T47D (cell line): ENCODE results near the gene ZCCHC7.
"Not testable (repeated sequence)": the region's sequence is repeated elsewhere in the genome, so short reads cannot be mapped to it uniquely, and the experiment has no call there.

Experiments used
- DNase-seq, 2 experiments: peaks; one replicate each; pipeline versions ENCODE4 v3.0.0 to v3.0.0-alpha.2; 2011 to 2012; ENCODE audit warnings: low read depth in 1 of 2, low spot score in 1 of 2
- JUND ChIP-seq: IDR thresholded peaks from 2 replicates; pipeline ENCODE4 v1.6.1; 2012; ENCODE audit warnings: low read depth
- in situ Hi-C: cut with HindIII; loops from 2 replicates; pipeline ENCODE4 v1.10.0; 2016; ENCODE audit warnings: low sequenced_read_pairs, low pct_unique_long_range_greater_than_20kb

Gene ZCCHC7

DNA sequence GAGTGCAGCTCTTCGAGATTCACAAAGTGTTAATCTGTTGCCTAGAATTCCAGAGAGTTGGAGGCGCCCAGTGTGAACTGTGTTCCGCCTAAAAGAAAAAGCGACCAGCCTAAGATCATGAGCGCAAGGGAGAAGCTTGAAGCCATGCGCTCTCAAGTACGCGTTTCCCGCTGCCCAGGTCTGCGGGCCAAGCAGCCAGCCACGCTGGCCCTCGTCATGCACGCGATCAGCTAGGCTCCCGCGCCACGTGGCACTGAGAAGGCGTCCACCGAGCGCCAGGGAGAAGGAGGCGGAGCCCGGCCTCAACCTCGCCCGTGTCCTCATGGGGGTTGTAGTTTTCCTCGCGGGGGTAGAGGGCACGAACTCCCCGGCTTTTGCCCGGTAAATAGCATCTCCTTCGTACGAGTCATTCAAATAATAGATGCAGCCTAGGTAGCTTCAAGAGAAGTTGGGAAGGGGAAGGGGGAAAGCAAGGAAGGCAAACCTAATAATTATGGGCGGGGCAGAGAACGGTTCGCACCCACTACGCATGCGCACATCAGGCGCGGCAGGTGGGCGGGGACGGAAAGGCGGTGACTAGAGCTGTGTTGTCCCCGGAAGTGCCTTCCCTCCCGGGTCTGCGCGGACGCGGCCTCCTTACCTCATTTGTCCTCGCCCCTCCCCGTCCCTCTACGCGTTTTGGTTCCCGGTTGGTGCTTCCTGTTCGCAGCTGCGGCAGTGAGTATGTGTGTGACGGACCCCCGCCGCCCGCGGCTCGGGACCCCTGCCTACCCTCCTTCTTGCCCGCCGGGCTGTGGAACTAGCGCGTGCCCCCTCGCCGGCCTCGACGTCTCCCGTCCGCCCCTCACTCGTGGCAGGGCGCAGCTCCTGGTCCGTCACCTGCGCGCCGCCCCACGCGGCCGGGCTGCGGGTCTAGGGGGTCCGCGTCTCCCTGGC is at the start of gene ZCCHC7:
Gene ZCCHC7, plus strand, starts transcription at position 668 of the 936 bp plus-strand sequence.
- no peak for TF ChIP-seq JUND
- in situ Hi-C loops, result no loop called here
- peak; percentile 83 to 94 for DNase-seq

DNA sequence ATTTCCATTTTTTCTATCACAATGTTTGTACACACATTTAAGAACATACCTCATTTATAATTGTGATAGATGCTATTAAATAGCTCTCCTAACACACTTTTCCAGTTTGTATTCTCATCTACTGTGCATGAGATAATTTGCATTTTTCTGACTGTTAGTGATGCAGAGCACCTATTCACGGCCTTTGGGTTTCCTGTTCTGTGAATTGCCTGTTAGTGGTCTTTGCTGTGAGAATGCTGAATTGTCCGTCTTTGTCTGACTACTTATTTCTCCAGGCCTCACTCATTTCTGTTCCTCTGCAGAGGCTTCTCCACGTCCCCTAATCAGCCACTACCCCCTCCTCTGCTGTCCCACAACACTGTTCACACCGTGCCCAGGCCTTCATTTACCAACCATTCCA is 45.6 kb upstream of the ZCCHC7 start:
- in situ Hi-C loops, DNase-seq: not testable (repeated sequence)

DNA sequence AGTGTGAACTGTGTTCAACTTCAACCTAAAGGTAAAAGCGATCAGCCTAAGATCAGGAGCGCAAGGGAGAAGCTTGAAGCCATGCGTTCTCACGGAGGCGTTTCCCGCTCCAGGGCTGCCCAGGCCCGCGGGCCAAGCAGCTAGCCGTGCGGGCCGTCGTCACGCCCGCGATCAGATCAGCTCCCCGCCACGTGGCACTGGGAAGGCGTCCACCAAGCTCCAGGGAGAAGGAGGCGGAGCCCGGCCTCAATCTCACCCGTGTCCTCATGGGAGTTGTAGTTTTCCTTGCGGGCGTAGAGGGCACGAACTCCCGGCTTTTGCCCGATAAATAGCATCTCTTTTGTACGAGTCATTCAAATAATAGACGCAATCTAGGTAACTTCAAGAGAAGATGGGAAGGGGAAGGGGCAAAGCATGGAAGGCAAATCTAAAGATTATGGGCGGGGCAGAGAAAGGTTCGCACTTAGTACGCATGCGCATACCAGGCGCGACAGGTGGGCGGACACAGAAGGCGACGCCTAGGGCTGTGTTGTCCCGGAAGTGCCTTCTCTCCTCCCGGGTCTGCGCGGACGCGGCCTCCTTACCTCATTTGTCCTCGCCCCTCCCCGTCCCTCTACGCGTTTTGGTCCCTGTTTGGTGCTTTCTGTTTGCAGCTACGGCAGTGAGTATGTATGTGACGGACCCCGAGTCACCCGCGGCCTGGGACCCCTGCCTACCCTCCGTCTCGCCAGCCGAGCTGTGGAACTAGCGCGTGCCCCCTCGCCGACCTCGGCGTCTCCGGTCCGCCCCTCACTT is 40.8 kb upstream of the ZCCHC7 start:
- in situ Hi-C loops, result no loop called here
- no peak for TF ChIP-seq JUND
- DNase-seq, result peak; percentile 65 to 94

DNA sequence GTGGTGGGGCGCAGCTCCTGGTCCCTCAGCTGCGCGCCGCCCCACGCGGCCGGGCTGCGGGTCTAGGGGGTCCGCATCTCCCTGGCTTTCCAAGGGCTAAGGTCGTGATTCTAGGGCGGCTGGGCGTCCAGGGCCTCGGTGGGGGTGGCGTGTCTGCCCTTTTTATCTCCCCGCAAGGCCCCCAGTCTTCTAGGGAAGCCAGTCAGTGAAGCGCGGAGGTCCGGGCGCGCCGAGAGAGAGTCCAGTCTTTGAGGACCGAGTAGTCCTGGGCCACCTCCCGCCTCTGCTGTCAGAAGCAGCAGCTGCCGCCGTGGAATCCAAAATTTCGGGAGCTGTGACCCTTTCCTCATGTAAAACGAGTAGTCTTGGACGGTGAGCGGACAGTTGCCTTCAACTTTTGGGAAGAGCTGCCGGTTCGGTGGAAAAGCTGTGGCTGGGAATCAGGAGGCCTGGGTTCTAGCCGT is 40.2 kb upstream of the ZCCHC7 start:
- in situ Hi-C loops, result not testable (repeated sequence)
- peak in 1 of 2 experiments; percentile 10 for DNase-seq

DNA sequence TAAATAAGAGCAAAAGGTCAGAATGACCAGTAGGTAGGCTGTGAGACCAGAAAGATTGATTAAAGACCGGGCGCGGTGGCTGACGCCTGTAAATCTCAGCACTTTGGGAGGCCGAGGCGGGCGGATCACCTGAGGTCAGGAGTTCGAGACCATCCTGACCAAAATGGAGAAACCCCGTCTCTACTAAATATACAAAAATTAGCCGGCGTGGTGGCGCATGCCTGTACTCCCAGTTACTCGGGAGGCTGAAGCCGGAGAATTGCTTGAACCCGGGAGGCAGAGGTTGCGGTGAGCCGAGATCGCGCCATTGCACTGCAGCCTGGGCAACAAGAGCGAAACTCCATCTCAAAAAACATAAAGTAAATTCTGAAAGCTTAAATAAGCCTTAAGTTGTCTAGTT is 38.9 kb upstream of the ZCCHC7 start:
- in situ Hi-C loops, DNase-seq: not testable (repeated sequence)

DNA sequence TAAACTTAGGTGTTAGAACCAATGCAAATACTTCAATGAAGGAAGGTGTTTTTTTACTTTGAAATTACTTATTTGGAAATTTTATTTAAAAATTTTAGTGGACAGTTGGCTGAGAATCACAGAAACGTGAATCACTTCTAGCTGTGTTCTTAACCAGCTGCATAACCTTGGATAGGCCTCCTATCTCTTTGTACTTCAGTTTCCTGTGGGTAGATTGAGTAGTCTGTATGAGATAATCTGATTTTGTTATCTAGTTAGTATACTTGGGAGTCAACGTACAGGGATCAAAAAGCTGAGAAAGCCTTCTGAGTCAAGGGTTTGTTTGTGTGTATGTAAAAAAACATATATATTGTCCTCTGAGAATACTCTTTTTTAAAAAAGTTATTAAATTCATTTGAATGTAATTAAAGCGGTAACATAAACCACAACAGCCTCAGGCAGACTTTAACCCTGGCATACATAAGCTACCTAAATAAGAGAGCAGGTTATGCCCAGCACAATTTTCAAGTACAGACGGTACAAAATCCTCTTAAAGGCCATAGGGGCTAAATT is 38.1 kb upstream of the ZCCHC7 start:
- in situ Hi-C loops, result no loop called here
- DNase-seq, result no peak
- TF ChIP-seq JUND, result no peak

DNA sequence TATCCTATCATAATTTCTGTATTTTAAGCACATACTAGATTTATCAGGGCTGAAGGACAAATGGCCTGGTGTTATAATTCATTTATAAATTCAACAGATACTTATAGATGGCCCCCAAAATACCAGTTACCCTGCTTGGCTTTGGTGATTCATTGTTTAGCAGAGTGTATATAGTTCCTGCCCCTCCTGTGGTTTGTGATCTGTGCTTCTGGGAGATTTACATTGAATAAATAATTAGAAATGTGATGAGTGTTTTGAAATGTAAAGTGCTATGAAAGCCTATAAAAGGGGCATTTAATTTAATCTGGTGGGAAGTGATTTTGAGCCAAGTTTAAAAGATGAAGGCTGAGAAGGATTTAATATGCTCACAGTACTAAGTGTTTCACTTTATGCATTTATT is 36.7 kb upstream of the ZCCHC7 start:
- no peak for DNase-seq
- in situ Hi-C loops, result no loop called here
- TF ChIP-seq JUND, result no peak

DNA sequence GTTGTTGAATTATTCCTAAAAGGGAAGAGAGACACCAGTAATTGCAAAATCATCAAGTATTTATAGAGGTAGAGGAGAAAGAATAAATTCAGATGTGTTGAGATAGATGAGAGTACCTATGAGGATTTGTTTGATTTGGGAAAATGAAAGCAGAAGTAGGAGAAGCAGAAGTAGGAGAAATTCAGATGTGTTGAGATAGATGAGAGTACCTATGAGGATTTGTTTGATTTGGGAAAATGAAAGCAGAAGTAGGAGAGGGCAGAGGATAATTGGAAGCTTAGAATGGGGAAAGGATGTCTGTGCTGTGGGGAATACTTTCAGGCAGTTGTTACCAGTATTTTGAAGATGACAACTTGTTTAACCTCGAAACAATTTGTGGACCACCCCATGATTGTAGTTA is 35.1 kb upstream of the ZCCHC7 start:
- in situ Hi-C loops, result no loop called here
- no peak for DNase-seq
- no peak for TF ChIP-seq JUND

DNA sequence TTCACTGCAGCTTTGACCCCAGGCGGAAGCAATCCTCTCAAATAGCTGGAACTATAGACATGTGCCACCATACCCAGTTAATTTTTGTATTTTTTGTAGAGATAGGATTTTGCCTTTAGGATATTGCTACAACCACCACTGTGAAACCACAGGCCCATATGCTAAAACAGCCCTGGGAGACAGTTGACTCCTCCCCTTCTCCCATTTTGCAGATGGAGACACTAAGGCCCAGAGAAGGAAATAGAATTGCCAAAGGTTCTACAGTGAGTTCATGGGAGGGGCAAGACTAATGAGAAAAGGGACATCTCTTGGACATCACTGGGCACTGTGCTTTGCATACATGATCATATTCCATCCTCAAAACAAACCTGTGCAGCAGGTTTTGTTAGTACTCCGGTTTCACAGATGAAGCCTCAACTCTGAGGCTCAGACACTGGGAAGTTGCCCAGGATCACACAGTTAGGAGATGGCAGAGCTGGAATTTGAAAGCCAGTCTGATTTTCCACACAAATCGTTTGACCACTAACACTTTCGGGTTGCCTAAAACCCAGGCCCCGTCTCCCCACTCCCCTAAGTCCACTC is 27.6 kb upstream of the ZCCHC7 start:
- in situ Hi-C loops, DNase-seq: not testable (repeated sequence)

DNA sequence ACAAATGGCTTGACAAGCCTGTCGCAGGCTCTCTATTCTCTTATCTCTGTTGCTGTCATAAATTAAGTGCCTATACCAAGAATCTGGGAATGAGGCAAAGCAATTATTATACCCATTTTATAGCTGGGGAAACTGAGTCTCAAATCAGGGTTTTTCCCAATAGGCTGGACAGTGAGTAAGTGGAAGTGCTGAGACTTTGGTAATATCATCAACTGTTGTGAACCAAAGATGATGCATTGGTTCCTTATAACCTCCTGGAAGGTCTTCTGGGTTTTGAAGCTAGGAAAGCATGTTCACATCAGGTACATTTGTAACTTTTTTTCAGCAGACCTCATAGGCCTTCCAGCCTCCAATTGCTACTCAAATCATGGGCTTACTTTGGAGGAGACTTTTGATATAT is 25.6 kb upstream of the ZCCHC7 start:
- DNase-seq, result no peak
- in situ Hi-C loops, result no loop called here
- no peak for TF ChIP-seq JUND

DNA sequence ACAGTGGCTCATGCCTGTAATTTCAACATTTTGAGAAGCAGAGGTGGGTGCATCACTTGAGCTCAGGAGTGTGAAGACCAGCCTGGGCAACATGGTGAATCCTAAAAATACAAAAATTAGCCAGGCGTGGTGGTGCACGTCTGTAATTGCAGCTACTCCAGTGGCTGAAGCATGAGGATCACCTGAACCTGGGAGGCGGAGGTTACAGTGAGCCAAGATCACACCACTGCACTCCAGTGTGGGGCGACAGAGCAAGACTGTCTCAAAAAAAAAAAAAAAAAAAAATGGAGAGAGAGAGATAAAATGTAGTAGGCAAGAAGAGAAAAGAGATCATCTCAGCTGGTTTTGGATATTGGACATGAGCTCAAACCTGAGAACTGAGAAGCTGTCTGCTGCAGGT is 23.7 kb upstream of the ZCCHC7 start:
- in situ Hi-C loops, result no loop called here
- no peak for TF ChIP-seq JUND
- no peak for DNase-seq

DNA sequence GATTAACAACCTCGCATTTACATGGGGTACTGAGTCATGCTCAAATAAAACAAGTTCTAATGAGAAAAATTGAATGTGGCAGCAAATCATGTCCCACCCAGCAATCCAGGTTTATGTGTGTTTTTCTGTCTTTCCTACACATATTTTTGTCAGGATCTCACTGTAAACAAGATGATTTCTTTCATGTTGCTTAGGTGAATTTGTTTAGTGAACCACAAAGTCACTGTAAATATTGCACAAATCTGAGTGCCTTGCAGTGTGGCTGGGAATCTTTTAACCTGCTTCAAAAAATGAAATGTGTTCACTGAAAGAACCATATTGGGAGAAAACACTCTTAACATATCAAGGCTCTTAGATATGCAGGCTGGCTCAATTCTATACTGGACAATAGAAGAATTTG is 23.1 kb upstream of the ZCCHC7 start:
- TF ChIP-seq JUND, result no peak
- no peak for DNase-seq
- in situ Hi-C loops, result no loop called here

DNA sequence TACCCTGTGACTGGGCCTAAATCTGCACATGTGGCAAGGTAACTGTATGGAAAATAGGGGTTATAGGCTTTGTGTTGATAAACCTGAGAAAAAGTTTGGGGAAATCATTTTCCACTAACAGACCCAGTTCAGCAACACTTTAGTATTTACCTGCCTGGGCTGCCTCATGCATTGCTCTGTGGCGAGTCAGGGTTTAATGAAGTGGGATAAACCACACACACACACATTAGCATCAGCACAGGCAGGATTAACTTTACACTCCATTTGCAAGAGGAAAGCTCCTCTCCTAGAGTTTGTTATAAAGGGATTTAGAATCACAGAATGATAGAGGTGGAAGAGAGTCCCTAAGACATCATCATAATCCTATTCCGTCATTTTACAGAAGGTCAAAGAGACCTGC is 20.0 kb upstream of the ZCCHC7 start:
- DNase-seq, result no peak
- no peak for TF ChIP-seq JUND
- in situ Hi-C loops, result no loop called here
